ENCODE results near the gene MISP.

- TF ChIP-seq ZNF70 (CRISPR knock-in tag; IDR thresholded peaks at IDR 0.05), result no peak
- TF ChIP-seq ZNF8 (CRISPR knock-in tag; IDR thresholded peaks at IDR 0.05), result no peak
- no peak for TF ChIP-seq CREB5 (CRISPR knock-in tag; IDR thresholded peaks at IDR 0.05; ENCODE audit: low read depth)
- TF ChIP-seq CSDC2 (CRISPR knock-in tag; IDR thresholded peaks at IDR 0.05), result no peak
- no peak for TF ChIP-seq PPARA (CRISPR knock-in tag; IDR thresholded peaks at IDR 0.05; ENCODE audit: borderline replicate concordance)
- TF ChIP-seq ESRRG (CRISPR knock-in tag; IDR thresholded peaks at IDR 0.05), result no peak
Observed at GRCh38 chr19:709196-709964, 41.5 kb upstream of the MISP start.
